ENCODE results near the gene APCDD1L. TPM values are rescaled to one million over a fixed set of nuclear protein-coding genes. Genes with fewer than 3 reads are reported as not detected.

Gene APCDD1L
- total RNA-seq, 4 donors from 2014 or later: 0.59 to 2.1 (median 1.1) TPM; not detected in 1

- H3K4me1 ChIP-seq: no peaks in the 10 kb centered on the region
- TF ChIP-seq POLR2A (IDR thresholded peaks at IDR 0.05): no peak
- TF ChIP-seq, protein P1, sequence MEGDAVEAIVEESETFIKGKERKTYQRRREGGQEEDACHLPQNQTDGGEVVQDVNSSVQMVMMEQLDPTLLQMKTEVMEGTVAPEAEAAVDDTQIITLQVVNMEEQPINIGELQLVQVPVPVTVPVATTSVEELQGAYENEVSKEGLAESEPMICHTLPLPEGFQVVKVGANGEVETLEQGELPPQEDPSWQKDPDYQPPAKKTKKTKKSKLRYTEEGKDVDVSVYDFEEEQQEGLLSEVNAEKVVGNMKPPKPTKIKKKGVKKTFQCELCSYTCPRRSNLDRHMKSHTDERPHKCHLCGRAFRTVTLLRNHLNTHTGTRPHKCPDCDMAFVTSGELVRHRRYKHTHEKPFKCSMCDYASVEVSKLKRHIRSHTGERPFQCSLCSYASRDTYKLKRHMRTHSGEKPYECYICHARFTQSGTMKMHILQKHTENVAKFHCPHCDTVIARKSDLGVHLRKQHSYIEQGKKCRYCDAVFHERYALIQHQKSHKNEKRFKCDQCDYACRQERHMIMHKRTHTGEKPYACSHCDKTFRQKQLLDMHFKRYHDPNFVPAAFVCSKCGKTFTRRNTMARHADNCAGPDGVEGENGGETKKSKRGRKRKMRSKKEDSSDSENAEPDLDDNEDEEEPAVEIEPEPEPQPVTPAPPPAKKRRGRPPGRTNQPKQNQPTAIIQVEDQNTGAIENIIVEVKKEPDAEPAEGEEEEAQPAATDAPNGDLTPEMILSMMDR (IDR thresholded peaks at IDR 0.05): no peak
- H3K27ac ChIP-seq: no peak overlapping the region
- DNase-seq: no peak
- no peaks in the 10 kb centered on the region for H3K27me3 ChIP-seq
- no peaks in the 10 kb centered on the region for H3K36me3 ChIP-seq
- no peaks in the 10 kb centered on the region for H3K9me3 ChIP-seq
- H3K4me3 ChIP-seq: no peak overlapping the region
- intact Hi-C loops (cut with DNase I; ENCODE audit: low total_unique reads): no loop called here
Measured at GRCh38 chr20:58556961-58557360, 41.8 kb upstream of the APCDD1L start.

- Histone ChIP-seq H3K9me3 (no peaks in the 10 kb centered on the region), H3K4me3 (no peak overlapping the region), H3K27ac (no peak overlapping the region), H3K36me3 (no peaks in the 10 kb centered on the region), H3K4me1 (no peaks in the 10 kb centered on the region), H3K27me3 (no peaks in the 10 kb centered on the region)
- intact Hi-C loops (cut with DNase I; ENCODE audit: low total_unique reads): no loop called here
- no peak for DNase-seq
- no peak for TF ChIP-seq POLR2A (IDR thresholded peaks at IDR 0.05)
- TF ChIP-seq, protein P1 (IDR thresholded peaks at IDR 0.05): no peak
Measured at GRCh38 chr20:58555078-58555765, 40.0 kb upstream of the APCDD1L start.

DNA sequence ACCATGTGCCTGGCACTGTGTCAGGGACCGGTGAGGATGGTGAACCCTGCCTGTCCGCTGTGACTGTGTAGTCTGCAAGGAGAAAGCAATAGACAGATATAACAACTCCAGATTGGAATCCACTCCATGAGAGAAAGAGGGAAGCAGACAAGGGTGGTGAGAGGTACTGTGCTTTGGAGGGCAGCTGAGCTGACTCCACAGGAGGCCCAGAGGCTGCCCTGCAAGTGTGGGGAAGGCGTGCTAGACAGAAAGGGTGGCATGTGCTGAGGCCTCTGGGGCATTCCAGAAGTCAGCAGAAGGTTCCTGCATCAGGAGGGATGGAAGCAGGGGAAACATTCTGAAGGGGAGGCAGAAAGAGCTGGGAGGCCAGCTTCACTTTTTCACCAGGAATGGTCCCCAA, 39.3 kb upstream of the APCDD1L start:
- H3K9me3 ChIP-seq: no peaks in the 10 kb centered on the region
- no peaks in the 10 kb centered on the region for H3K4me1 ChIP-seq
- H3K36me3 ChIP-seq: no peaks in the 10 kb centered on the region
- H3K4me3 ChIP-seq: no peak overlapping the region
- no peak overlapping the region for H3K27ac ChIP-seq
- DNase-seq: no peak
- TF ChIP-seq, protein P1 (IDR thresholded peaks at IDR 0.05): no peak
- no peak for TF ChIP-seq POLR2A (IDR thresholded peaks at IDR 0.05)
- H3K27me3 ChIP-seq: no peaks in the 10 kb centered on the region
- intact Hi-C loops (cut with DNase I; ENCODE audit: low total_unique reads): no loop called here

DNA sequence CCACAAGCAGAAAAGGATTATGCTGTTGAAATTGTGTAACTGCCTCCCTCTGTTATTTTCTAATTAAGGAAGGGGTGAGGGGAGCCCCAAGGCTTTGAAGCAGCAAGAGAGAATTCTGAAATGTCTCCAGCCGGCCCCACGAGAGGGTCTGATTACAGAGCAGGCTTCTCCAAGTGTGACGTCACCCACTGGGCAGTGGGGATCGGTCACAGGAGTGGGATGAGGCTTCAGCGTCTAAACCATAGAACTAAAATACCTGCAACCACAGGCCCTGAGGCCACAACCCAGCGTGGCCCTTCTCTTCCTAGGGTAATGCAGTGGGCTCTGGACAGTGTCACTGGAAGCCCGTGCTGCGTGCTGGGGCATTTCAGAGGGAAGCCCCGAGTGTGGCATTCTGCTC, 38.6 kb upstream of the APCDD1L start:
- H3K27me3 ChIP-seq: no peaks in the 10 kb centered on the region
- peak; percentile 29 to 48 for DNase-seq
- TF ChIP-seq, protein P1 (IDR thresholded peaks at IDR 0.05): no peak
- TF ChIP-seq POLR2A (IDR thresholded peaks at IDR 0.05): no peak
- H3K4me1 ChIP-seq: no peaks in the 10 kb centered on the region
- intact Hi-C loops (cut with DNase I; ENCODE audit: low total_unique reads): no loop called here
- H3K27ac ChIP-seq: no peak overlapping the region
- no peak overlapping the region for H3K4me3 ChIP-seq
- no peaks in the 10 kb centered on the region for H3K9me3 ChIP-seq
- no peaks in the 10 kb centered on the region for H3K36me3 ChIP-seq

- Histone ChIP-seq H3K9me3 (no peaks in the 10 kb centered on the region), H3K4me1 (no peaks in the 10 kb centered on the region), H3K4me3 (no peak overlapping the region), H3K36me3 (no peaks in the 10 kb centered on the region), H3K27me3 (no peaks in the 10 kb centered on the region), H3K27ac (no peak overlapping the region)
- no peak for DNase-seq
- intact Hi-C loops (cut with DNase I; ENCODE audit: low total_unique reads): no loop called here
- TF ChIP-seq, protein P1 (IDR thresholded peaks at IDR 0.05): no peak
- no peak for TF ChIP-seq POLR2A (IDR thresholded peaks at IDR 0.05)
Measured at GRCh38 chr20:58553166-58553696, 38.0 kb upstream of the APCDD1L start.

All from uterus (tissue), 4 donors.